Cardiac muscle cell (in vitro differentiated cells and primary cell): ENCODE results near the gene SEMA3D. TPM values are rescaled to one million over a fixed set of nuclear protein-coding genes. Genes with fewer than 3 reads are reported as not detected.

ENCODE experiments used
- DNase-seq, 2 donors: peaks; one replicate each; pipeline versions ENCODE4 v3.0.0 to v3.0.0-alpha.2; 2010 to 2017; ENCODE audit warnings: low read depth in 1 of 2, low spot score in 1 of 2
- H3K27ac ChIP-seq: fragments of 200-600 bp; sonication (generic); 2 replicates; pipeline ENCODE4 v1.5.1; 2016
- H3K27me3 ChIP-seq: fragments of 200-600 bp; sonication (generic); 2 replicates; pipeline ENCODE4 v1.6.0; 2016; ENCODE audit warnings: control low read depth
- H3K36me3 ChIP-seq: fragments of 200-600 bp; sonication (generic); 2 replicates; pipeline ENCODE4 v1.5.1; 2016; ENCODE audit warnings: control low read depth
- H3K4me1 ChIP-seq: fragments of 200-600 bp; sonication (generic); 2 replicates; pipeline ENCODE4 v1.8.1; 2017; ENCODE audit warnings: low read depth, mild to moderate bottlenecking, mixed run types
- H3K4me3 ChIP-seq: fragments of 200-600 bp; sonication (generic); 2 replicates; pipeline ENCODE4 v1.5.1; 2016; ENCODE audit warnings: mild to moderate bottlenecking
- H3K9me3 ChIP-seq: fragments of 200-600 bp; sonication (generic); 2 replicates; pipeline ENCODE4 v1.5.1; 2017; ENCODE audit warnings: low read depth, mild to moderate bottlenecking, control low read depth
- polyA plus RNA-seq: library from polyadenylated mRNA; unstranded; fragments of >200 nt; fragmentation: Nextera tagmentation; extraction: Ambion mirVana; gene quantifications from 2 replicates; pipeline ENCODE4 v1.2.1, GENCODE V29; 2016
- total RNA-seq: library from RNA; depleted of rRNA; stranded (reverse); fragments of >200 nt; gene quantifications from 2 replicates; pipeline ENCODE4 v1.2.3, GENCODE V29; 2016
- TF ChIP-seq, protein P1 (sequence below): IDR thresholded peaks from 2 replicates; pipeline ENCODE4 v1.5.1; 2012; ENCODE audit warnings: low read depth, mild to moderate bottlenecking, low read length

The SEMA3D gene
- total and polyA plus RNA-seq, 2 experiments from 2014 or later: 2.1 to 3.7 TPM

DNA sequence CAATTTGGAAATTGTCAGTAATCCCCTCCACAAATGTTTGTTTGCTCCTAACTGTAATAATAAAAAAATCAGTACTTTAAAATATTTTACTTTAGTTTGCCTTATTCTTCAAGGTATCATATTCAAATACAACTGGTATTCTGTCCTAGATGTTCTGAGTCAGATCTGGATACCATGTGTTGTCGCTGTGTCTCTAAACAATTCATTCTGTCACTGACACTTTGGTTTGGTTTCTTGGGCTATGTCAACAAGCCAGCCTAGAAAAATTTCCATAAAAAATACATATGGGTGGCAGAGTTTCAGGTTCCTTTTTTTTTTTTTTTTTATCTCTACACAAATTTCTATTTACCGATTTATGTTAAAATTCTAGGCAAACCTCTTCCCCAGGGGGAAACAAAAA, 33.2 kb upstream of the SEMA3D start:
- no peak overlapping the region for H3K4me3 ChIP-seq
- no peak overlapping the region for H3K27ac ChIP-seq
- no peaks in the 10 kb centered on the region for H3K9me3 ChIP-seq
- H3K36me3 ChIP-seq: no peaks in the 10 kb centered on the region
- no peaks in the 10 kb centered on the region for H3K27me3 ChIP-seq
- H3K4me1 ChIP-seq: peaks cover 12% of the 10 kb centered on the region
- no peak for DNase-seq
- TF ChIP-seq, protein P1, sequence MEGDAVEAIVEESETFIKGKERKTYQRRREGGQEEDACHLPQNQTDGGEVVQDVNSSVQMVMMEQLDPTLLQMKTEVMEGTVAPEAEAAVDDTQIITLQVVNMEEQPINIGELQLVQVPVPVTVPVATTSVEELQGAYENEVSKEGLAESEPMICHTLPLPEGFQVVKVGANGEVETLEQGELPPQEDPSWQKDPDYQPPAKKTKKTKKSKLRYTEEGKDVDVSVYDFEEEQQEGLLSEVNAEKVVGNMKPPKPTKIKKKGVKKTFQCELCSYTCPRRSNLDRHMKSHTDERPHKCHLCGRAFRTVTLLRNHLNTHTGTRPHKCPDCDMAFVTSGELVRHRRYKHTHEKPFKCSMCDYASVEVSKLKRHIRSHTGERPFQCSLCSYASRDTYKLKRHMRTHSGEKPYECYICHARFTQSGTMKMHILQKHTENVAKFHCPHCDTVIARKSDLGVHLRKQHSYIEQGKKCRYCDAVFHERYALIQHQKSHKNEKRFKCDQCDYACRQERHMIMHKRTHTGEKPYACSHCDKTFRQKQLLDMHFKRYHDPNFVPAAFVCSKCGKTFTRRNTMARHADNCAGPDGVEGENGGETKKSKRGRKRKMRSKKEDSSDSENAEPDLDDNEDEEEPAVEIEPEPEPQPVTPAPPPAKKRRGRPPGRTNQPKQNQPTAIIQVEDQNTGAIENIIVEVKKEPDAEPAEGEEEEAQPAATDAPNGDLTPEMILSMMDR: no peak

- TF ChIP-seq, protein P1: no peak
- no peaks in the 10 kb centered on the region for H3K27me3 ChIP-seq
- no peak for DNase-seq
- no peak overlapping the region for H3K27ac ChIP-seq
- no peak overlapping the region for H3K4me3 ChIP-seq
- peaks cover 20% of the 10 kb centered on the region for H3K4me1 ChIP-seq
- no peaks in the 10 kb centered on the region for H3K9me3 ChIP-seq
- H3K36me3 ChIP-seq: no peaks in the 10 kb centered on the region
These were observed 30.2 kb upstream of the SEMA3D start for GRCh38 chr7:85217085-85217484.

GRCh38 chr7:85215098-85215497, 28.2 kb upstream of the SEMA3D start:
- DNase-seq: no peak
- no peaks in the 10 kb centered on the region for H3K27me3 ChIP-seq
- no peak overlapping the region for H3K4me3 ChIP-seq
- TF ChIP-seq, protein P1: no peak
- no peak overlapping the region for H3K27ac ChIP-seq
- peaks cover 8% of the 10 kb centered on the region for H3K4me1 ChIP-seq
- no peaks in the 10 kb centered on the region for H3K9me3 ChIP-seq
- H3K36me3 ChIP-seq: no peaks in the 10 kb centered on the region

DNA sequence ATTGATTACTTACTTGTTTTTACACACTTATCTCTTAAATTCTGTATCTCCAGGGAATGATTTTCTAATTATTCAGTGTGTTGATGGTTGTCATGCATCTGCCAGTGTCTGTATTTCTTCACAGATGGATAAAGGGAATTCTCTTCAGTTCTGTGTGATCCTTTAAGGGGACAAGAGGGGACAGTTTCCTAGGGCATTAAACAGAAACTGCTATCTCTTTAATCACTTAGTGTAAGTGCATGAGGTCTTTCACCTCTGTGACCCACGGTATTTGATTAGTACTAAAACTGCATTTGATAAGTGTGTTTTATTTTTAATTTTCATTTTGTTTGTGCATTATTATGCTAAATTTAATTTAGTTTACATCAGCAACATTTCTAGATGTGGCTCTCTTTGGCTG, 26.6 kb upstream of the SEMA3D start:
- TF ChIP-seq, protein P1: no peak
- no peak for DNase-seq
- H3K27me3 ChIP-seq: no peaks in the 10 kb centered on the region
- H3K9me3 ChIP-seq: no peaks in the 10 kb centered on the region
- H3K36me3 ChIP-seq: no peaks in the 10 kb centered on the region
- H3K4me3 ChIP-seq: no peak overlapping the region
- H3K27ac ChIP-seq: no peak overlapping the region
- peaks cover 8% of the 10 kb centered on the region for H3K4me1 ChIP-seq

DNA sequence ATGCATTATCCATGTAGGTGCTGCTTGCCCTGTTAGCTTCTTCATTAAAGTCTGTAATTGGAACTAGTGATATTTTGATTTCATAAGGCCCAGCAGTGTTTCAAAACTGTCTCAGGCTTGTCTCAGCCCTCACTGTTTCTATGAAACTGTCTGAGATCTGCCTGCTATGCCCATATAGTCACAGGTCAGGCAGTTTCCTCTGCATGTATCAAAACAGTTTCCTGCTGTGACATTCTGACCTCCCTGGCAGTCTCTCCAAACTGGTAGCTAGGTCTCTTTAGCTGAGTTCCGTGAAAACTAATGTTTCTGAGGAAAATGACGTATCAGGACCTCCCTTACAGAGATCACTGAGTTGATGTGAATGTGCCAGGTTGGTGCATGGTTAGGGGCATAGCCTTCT, 18.9 kb upstream of the SEMA3D start:
- TF ChIP-seq, protein P1: no peak
- no peak for DNase-seq

GRCh38 chr7:85204496-85204895, 17.6 kb upstream of the SEMA3D start:
- Histone ChIP-seq H3K27me3 (no peaks in the 10 kb centered on the region), H3K27ac (no peak overlapping the region), H3K4me3 (no peak overlapping the region), H3K9me3 (no peaks in the 10 kb centered on the region), H3K36me3 (no peaks in the 10 kb centered on the region), H3K4me1 (no peaks in the 10 kb centered on the region)
- DNase-seq: no peak
- TF ChIP-seq, protein P1: no peak

More for the DNA sequence above, 18.9 kb upstream of the SEMA3D start:
- no peaks in the 10 kb centered on the region for H3K27me3 ChIP-seq
- H3K27ac ChIP-seq: no peak overlapping the region
- no peaks in the 10 kb centered on the region for H3K4me1 ChIP-seq
- no peaks in the 10 kb centered on the region for H3K36me3 ChIP-seq
- no peak overlapping the region for H3K4me3 ChIP-seq
- no peaks in the 10 kb centered on the region for H3K9me3 ChIP-seq
